HepG2 (cell line): ENCODE measurements around the gene RUVBL2. TPM values are rescaled to one million over a fixed set of nuclear protein-coding genes. Genes with fewer than 3 reads are reported as not detected.

ENCODE experiments used
- ADNP ChIP-seq: sonication (generic); formaldehyde crosslinking; IDR thresholded peaks from 2 replicates; pipeline ENCODE4 v1.4.0; 2020; ENCODE audit warnings: missing genetic modification reagents
- BCL6 ChIP-seq: IDR thresholded peaks from 2 replicates; pipeline ENCODE4 v1.6.1; 2016; ENCODE audit warnings: missing genetic modification reagents, missing compliant biosample characterization
- BRCA1 ChIP-seq: sonication (generic); formaldehyde crosslinking; IDR thresholded peaks from 2 replicates; pipeline ENCODE4 v1.4.0; 2020; ENCODE audit warnings: missing genetic modification reagents
- HNRNPUL1 ChIP-seq: fragments of 200-400 bp; formaldehyde crosslinking; IDR thresholded peaks from 2 replicates; pipeline ENCODE4 v1.6.1; 2017; ENCODE audit warnings: low read depth, mild to moderate bottlenecking, low read length, moderate library complexity
- KAT8 ChIP-seq: IDR thresholded peaks from 2 replicates; pipeline ENCODE4 v1.6.1; 2016; ENCODE audit warnings: missing genetic modification reagents, missing compliant biosample characterization
- KLF11 ChIP-seq: IDR thresholded peaks from 2 replicates; pipeline ENCODE4 v1.6.1; 2016; ENCODE audit warnings: missing compliant biosample characterization
- MIER2 ChIP-seq: IDR thresholded peaks from 2 replicates; pipeline ENCODE4 v1.6.1; 2016; ENCODE audit warnings: missing biosample characterization, missing genetic modification reagents
- NCOR1 ChIP-seq: fragments of 200-600 bp; sonication (generic); IDR thresholded peaks from 2 replicates; pipeline ENCODE4 v1.7.0; 2017; ENCODE audit warnings: antibody characterized with exemption, low read length, borderline replicate concordance
- NR2C2 ChIP-seq: sonication (generic); formaldehyde crosslinking; IDR thresholded peaks from 2 replicates; pipeline ENCODE4 v1.4.0; 2020; ENCODE audit warnings: missing genetic modification reagents, mild to moderate bottlenecking, moderate library complexity, borderline replicate concordance
- PCBP2 ChIP-seq: fragments of 200-400 bp; formaldehyde crosslinking; optimal IDR thresholded peaks from 2 replicates; pipeline ENCODE3; 2018; ENCODE audit warnings: low read length, low read depth; ENCODE audit not compliant: poor library complexity, severe bottlenecking
- REL ChIP-seq: sonication (generic); formaldehyde crosslinking; conservative IDR thresholded peaks from 2 replicates; pipeline ENCODE4 v1.8.0; 2022; ENCODE audit warnings: mild to moderate bottlenecking, missing genetic modification reagents, moderate library complexity
- RFX5 ChIP-seq: IDR thresholded peaks from 2 replicates; pipeline ENCODE4 v1.6.1; 2011; ENCODE audit warnings: low read depth, low read length, improper control_type of control experiment
- SP1 ChIP-seq, 2 experiments: fragments of 450-650 bp in 1 of 2; sonication (generic) in 1 of 2; formaldehyde crosslinking in 1 of 2; IDR thresholded peaks; 2 replicates each; pipeline versions ENCODE4 v1.4.0 to v1.6.1; 2016 to 2020; ENCODE audit warnings: missing genetic modification reagents in 1 of 2
- SP5 ChIP-seq: IDR thresholded peaks from 2 replicates; pipeline ENCODE4 v1.6.1; 2016; ENCODE audit warnings: low read depth, borderline replicate concordance
- SRY ChIP-seq: sonication (generic); formaldehyde crosslinking; IDR thresholded peaks from 2 replicates; pipeline ENCODE4 v1.8.0; 2022; ENCODE audit warnings: mild to moderate bottlenecking, missing genetic modification reagents
- ZBTB38 ChIP-seq: sonication (generic); formaldehyde crosslinking; IDR thresholded peaks from 2 replicates; pipeline ENCODE4 v1.5.1; 2020; ENCODE audit warnings: mild to moderate bottlenecking, missing genetic modification reagents
- ZMYM4 ChIP-seq: sonication (generic); formaldehyde crosslinking; IDR thresholded peaks from 2 replicates; pipeline ENCODE4 v1.8.1; 2023; ENCODE audit warnings: mild to moderate bottlenecking, missing genetic modification reagents
- ZNF180 ChIP-seq: sonication (generic); formaldehyde crosslinking; IDR thresholded peaks from 2 replicates; pipeline ENCODE4 v1.4.0; 2020; ENCODE audit warnings: low read depth, missing genetic modification reagents, borderline replicate concordance
- ZNF331 ChIP-seq: sonication (generic); formaldehyde crosslinking; IDR thresholded peaks from 2 replicates; pipeline ENCODE4 v1.4.0; 2020; ENCODE audit warnings: missing genetic modification reagents
- ZNF335 ChIP-seq: sonication (generic); formaldehyde crosslinking; IDR thresholded peaks from 2 replicates; pipeline ENCODE4 v1.4.0; 2020; ENCODE audit warnings: missing genetic modification reagents
- ZNF446 ChIP-seq: sonication (generic); formaldehyde crosslinking; IDR thresholded peaks from 2 replicates; pipeline ENCODE4 v1.5.0; 2020; ENCODE audit warnings: mild to moderate bottlenecking, missing genetic modification reagents
- ZNF615 ChIP-seq: sonication (generic); formaldehyde crosslinking; IDR thresholded peaks from 2 replicates; pipeline ENCODE4 v1.5.0; 2020; ENCODE audit warnings: mild to moderate bottlenecking, missing genetic modification reagents, borderline replicate concordance
- ZNF670 ChIP-seq: sonication (generic); formaldehyde crosslinking; IDR thresholded peaks from 2 replicates; pipeline ENCODE4 v1.8.0; 2022; ENCODE audit warnings: mild to moderate bottlenecking, missing genetic modification reagents, borderline replicate concordance
- ZNF766 ChIP-seq: sonication (generic); formaldehyde crosslinking; IDR thresholded peaks from 2 replicates; pipeline ENCODE4 v1.5.0; 2020; ENCODE audit warnings: missing genetic modification reagents, borderline replicate concordance
- ZNF816 ChIP-seq: sonication (generic); formaldehyde crosslinking; IDR thresholded peaks from 2 replicates; pipeline ENCODE4 v1.8.0; 2022; ENCODE audit warnings: missing genetic modification reagents, mild to moderate bottlenecking, borderline replicate concordance
- ZNF879 ChIP-seq: sonication (generic); formaldehyde crosslinking; IDR thresholded peaks from 2 replicates; pipeline ENCODE4 v1.8.1; 2023; ENCODE audit warnings: missing genetic modification reagents
- ZSCAN30 ChIP-seq: sonication (generic); formaldehyde crosslinking; IDR thresholded peaks from 2 replicates; pipeline ENCODE4 v1.5.0; 2020; ENCODE audit warnings: mild to moderate bottlenecking, missing genetic modification reagents
- polyA plus RNA-seq, 8 experiments: library from polyadenylated mRNA; depleted of rRNA in 3 of 8; stranded (reverse) in 7 of 8; unstranded in 1 of 8; fragments of >200 nt; fragmentation: Illumina TruSeq in 4 of 8; extraction: Trizol in 4 of 8; gene quantifications; 2 replicates each; pipeline versions ENCODE4 v1.2.1 to v1.2.3, GENCODE V29; 2011 to 2016; ENCODE audit warnings: low read depth in 4 of 8, missing spikeins in 1 of 8, mixed read lengths in 1 of 8; ENCODE audit not compliant: insufficient read depth in 1 of 8
- total RNA-seq, 5 experiments: library from RNA; depleted of rRNA; stranded (reverse); fragments of >200 nt; fragmentation: Illumina TruSeq; extraction: Trizol; gene quantifications; 2 replicates each; pipeline ENCODE4 v1.2.3, GENCODE V29; 2016; ENCODE audit warnings: low read depth in 1 of 5
- TF ChIP-seq, protein P1 (sequence below): sonication (generic); formaldehyde crosslinking; IDR thresholded peaks from 2 replicates; pipeline ENCODE4 v1.4.0; 2020; ENCODE audit warnings: mild to moderate bottlenecking, missing genetic modification reagents
- TF ChIP-seq, protein P2 (sequence below): sonication (generic); formaldehyde crosslinking; IDR thresholded peaks from 2 replicates; pipeline ENCODE4 v1.5.0; 2020; ENCODE audit warnings: missing genetic modification reagents
- TF ChIP-seq, protein P3 (sequence below): sonication (generic); formaldehyde crosslinking; IDR thresholded peaks from 2 replicates; pipeline ENCODE4 v1.4.0; 2020; ENCODE audit warnings: mild to moderate bottlenecking, low read depth, missing genetic modification reagents

The RUVBL2 gene
- total and polyA plus RNA-seq, 2 of the 13 experiments (the other 11 are each of a cell fraction or from before 2014, with no cell fraction given): 120 to 122 TPM

DNA sequence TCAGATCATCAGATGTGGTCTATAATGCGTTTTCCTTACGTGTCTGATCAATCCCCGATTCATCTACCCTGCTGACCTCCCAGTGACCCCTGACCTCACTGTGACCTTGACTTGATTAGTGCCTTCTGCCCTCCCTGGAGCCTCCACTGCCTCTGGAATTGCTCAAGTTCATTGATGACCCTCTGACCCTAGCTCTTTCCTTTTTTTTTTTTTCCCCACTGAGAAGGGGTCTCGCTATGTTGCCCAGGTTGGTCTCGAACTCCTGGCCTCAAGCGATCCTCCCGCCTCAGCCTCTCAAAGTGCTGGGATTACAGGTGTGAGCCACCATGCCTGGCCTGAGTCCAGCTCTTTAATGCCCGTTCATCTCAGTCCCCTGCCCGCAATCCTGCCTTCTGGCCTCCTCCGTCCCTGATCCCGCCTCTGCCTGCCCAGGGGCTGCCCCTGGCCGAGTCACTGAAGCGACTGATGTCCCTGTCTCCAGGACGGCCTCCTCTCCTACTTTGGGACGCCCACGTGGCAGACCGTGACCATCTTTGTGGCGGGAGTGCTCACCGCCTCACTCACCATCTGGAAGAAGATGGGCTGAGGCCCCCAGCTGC, 32.5 kb upstream of the RUVBL2 start (continued):
- TF ChIP-seq ZNF615 (CRISPR knock-in tag) (no peak), REL (no peak), ZNF816 (no peak), KLF11 (no peak), ADNP (CRISPR knock-in tag) (0 out of 2 replicates have a peak, but pooled peaks have one; percentile 32), NR2C2 (CRISPR knock-in tag) (peak; percentile 91), BRCA1 (CRISPR knock-in tag) (no peak), ZNF766 (CRISPR knock-in tag) (0 out of 2 replicates have a peak, but pooled peaks have one; percentile 23), SRY (CRISPR knock-in tag) (no peak), ZNF670 (CRISPR knock-in tag) (no peak), SP5 (CRISPR knock-in tag) (no peak; the same call in 1 of the 2 replicates), PCBP2 (no peak), RFX5 (no peak), HNRNPUL1 (no peak), NCOR1 (peak; percentile 69; the same call in 1 of the 2 replicates), ZNF335 (CRISPR knock-in tag) (no peak), SP1 (IDR thresholded peaks at IDR 0.05) (no peak), SP1 (CRISPR knock-in tag; IDR thresholded peaks at IDR 0.05) (no peak), ZBTB38 (peak; percentile 14; the same call in 1 of the 2 replicates), ZSCAN30 (no peak), ZMYM4 (CRISPR knock-in tag) (no peak), ZNF331 (no peak), ZNF446 (CRISPR knock-in tag) (no peak), ZNF180 (no peak), MIER2 (CRISPR knock-in tag) (no peak), ZNF879 (no peak), BCL6 (CRISPR knock-in tag) (no peak), KAT8 (CRISPR knock-in tag) (no peak)
- TF ChIP-seq, protein P1, sequence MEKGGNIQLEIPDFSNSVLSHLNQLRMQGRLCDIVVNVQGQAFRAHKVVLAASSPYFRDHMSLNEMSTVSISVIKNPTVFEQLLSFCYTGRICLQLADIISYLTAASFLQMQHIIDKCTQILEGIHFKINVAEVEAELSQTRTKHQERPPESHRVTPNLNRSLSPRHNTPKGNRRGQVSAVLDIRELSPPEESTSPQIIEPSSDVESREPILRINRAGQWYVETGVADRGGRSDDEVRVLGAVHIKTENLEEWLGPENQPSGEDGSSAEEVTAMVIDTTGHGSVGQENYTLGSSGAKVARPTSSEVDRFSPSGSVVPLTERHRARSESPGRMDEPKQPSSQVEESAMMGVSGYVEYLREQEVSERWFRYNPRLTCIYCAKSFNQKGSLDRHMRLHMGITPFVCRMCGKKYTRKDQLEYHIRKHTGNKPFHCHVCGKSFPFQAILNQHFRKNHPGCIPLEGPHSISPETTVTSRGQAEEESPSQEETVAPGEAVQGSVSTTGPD (CRISPR knock-in tag): no peak
- TF ChIP-seq, protein P2, sequence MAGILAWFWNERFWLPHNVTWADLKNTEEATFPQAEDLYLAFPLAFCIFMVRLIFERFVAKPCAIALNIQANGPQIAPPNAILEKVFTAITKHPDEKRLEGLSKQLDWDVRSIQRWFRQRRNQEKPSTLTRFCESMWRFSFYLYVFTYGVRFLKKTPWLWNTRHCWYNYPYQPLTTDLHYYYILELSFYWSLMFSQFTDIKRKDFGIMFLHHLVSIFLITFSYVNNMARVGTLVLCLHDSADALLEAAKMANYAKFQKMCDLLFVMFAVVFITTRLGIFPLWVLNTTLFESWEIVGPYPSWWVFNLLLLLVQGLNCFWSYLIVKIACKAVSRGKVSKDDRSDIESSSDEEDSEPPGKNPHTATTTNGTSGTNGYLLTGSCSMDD (CRISPR knock-in tag): no peak
- TF ChIP-seq, protein P3, sequence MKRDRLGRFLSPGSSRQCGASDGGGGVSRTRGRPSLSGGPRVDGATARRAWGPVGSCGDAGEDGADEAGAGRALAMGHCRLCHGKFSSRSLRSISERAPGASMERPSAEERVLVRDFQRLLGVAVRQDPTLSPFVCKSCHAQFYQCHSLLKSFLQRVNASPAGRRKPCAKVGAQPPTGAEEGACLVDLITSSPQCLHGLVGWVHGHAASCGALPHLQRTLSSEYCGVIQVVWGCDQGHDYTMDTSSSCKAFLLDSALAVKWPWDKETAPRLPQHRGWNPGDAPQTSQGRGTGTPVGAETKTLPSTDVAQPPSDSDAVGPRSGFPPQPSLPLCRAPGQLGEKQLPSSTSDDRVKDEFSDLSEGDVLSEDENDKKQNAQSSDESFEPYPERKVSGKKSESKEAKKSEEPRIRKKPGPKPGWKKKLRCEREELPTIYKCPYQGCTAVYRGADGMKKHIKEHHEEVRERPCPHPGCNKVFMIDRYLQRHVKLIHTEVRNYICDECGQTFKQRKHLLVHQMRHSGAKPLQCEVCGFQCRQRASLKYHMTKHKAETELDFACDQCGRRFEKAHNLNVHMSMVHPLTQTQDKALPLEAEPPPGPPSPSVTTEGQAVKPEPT (CRISPR knock-in tag): no peak
